HepG2 (cell line): ENCODE data around the gene NUDT16. TPM values are rescaled to one million over a fixed set of nuclear protein-coding genes. Genes with fewer than 3 reads are reported as not detected.
A peak's percentile ranks its signal among the peaks of the same experiment; 100 is the strongest.

Experiments used
- CEBPZ ChIP-seq: IDR thresholded peaks from 2 replicates; pipeline ENCODE4 v1.6.1; 2012; ENCODE audit warnings: low read length, improper control_type of control experiment
- EP300 ChIP-seq, 3 experiments: sonication (generic) in 1 of 3; formaldehyde crosslinking in 1 of 3; IDR thresholded peaks; 2 replicates each; pipeline versions ENCODE4 v1.5.1 to v1.6.1; 2011 to 2020; ENCODE audit warnings: low read depth in 2 of 3, low read length in 2 of 3, borderline replicate concordance in 1 of 3, improper control_type of control experiment in 1 of 3, mild to moderate bottlenecking in 1 of 3, missing genetic modification reagents in 1 of 3, moderate library complexity in 1 of 3
- GMEB2 ChIP-seq: IDR thresholded peaks from 2 replicates; pipeline ENCODE4 v1.6.1; 2016; ENCODE audit warnings: missing biosample characterization, missing genetic modification reagents, low read depth
- IRF1 ChIP-seq: sonication (generic); formaldehyde crosslinking; IDR thresholded peaks from 2 replicates; pipeline ENCODE4 v1.4.0; 2020; ENCODE audit warnings: low read depth, mild to moderate bottlenecking, missing genetic modification reagents
- KAT8 ChIP-seq: IDR thresholded peaks from 2 replicates; pipeline ENCODE4 v1.6.1; 2016; ENCODE audit warnings: missing genetic modification reagents, missing compliant biosample characterization
- MEIS1 ChIP-seq: sonication (generic); formaldehyde crosslinking; IDR thresholded peaks from 2 replicates; pipeline ENCODE4 v1.9.0; 2021; ENCODE audit warnings: mild to moderate bottlenecking, missing genetic modification reagents, moderate library complexity, borderline replicate concordance
- PAX8 ChIP-seq: sonication (generic); formaldehyde crosslinking; IDR thresholded peaks from 2 replicates; pipeline ENCODE4 v1.8.0; 2022; ENCODE audit warnings: mild to moderate bottlenecking, missing genetic modification reagents, borderline replicate concordance
- PHF21A ChIP-seq: sonication (generic); formaldehyde crosslinking; IDR thresholded peaks from 2 replicates; pipeline ENCODE4 v1.5.0; 2020; ENCODE audit warnings: mild to moderate bottlenecking, missing genetic modification reagents
- POLR2G ChIP-seq: fragments of 200-400 bp; formaldehyde crosslinking; IDR thresholded peaks from 2 replicates; pipeline ENCODE4 v1.6.1; 2018; ENCODE audit warnings: mild to moderate bottlenecking, low read depth, low read length, moderate library complexity
- YEATS4 ChIP-seq: sonication (generic); formaldehyde crosslinking; IDR thresholded peaks from 2 replicates; pipeline ENCODE4 v1.4.0; 2020; ENCODE audit warnings: missing genetic modification reagents, borderline replicate concordance
- ZGPAT ChIP-seq: IDR thresholded peaks from 2 replicates; pipeline ENCODE4 v1.6.1; 2016; ENCODE audit warnings: mild to moderate bottlenecking
- ZNF232 ChIP-seq: sonication (generic); formaldehyde crosslinking; IDR thresholded peaks from 2 replicates; pipeline ENCODE4 v1.4.0; 2020; ENCODE audit warnings: missing genetic modification reagents, borderline replicate concordance
- ZNF703 ChIP-seq: sonication (generic); formaldehyde crosslinking; IDR thresholded peaks from 2 replicates; pipeline ENCODE4 v1.5.1; 2020; ENCODE audit warnings: missing genetic modification reagents, mild to moderate bottlenecking, moderate library complexity, borderline replicate concordance
- ZSCAN29 ChIP-seq: sonication (generic); formaldehyde crosslinking; conservative IDR thresholded peaks from 2 replicates; pipeline ENCODE4 v1.4.0; 2020; ENCODE audit warnings: mild to moderate bottlenecking, missing genetic modification reagents
- ZXDC ChIP-seq: sonication (generic); formaldehyde crosslinking; IDR thresholded peaks from 2 replicates; pipeline ENCODE4 v1.5.0; 2020; ENCODE audit warnings: mild to moderate bottlenecking, missing genetic modification reagents
- polyA plus RNA-seq, 8 experiments: library from polyadenylated mRNA; depleted of rRNA in 3 of 8; stranded (reverse) in 7 of 8; unstranded in 1 of 8; fragments of >200 nt; fragmentation: Illumina TruSeq in 4 of 8; extraction: Trizol in 4 of 8; gene quantifications; 2 replicates each; pipeline versions ENCODE4 v1.2.1 to v1.2.3, GENCODE V29; 2011 to 2016; ENCODE audit warnings: low read depth in 4 of 8, missing spikeins in 1 of 8, mixed read lengths in 1 of 8; ENCODE audit not compliant: insufficient read depth in 1 of 8
- total RNA-seq, 5 experiments: library from RNA; depleted of rRNA; stranded (reverse); fragments of >200 nt; fragmentation: Illumina TruSeq; extraction: Trizol; gene quantifications; 2 replicates each; pipeline ENCODE4 v1.2.3, GENCODE V29; 2016; ENCODE audit warnings: low read depth in 1 of 5

Gene NUDT16
- total and polyA plus RNA-seq, 2 of the 13 experiments (the other 11 are each of a cell fraction or from before 2014, with no cell fraction given): 5.4 to 14.8 TPM

GRCh38 chr3:131381445-131382291, at the start of gene NUDT16 (continued):
- TF ChIP-seq CEBPZ (no peak), ZNF232 (no peak), EP300 (IDR thresholded peaks at IDR 0.05; ENCODE audit: low read depth in 2 of 2, low read length in 2 of 2) (no peak), EP300 (CRISPR knock-in tag; IDR thresholded peaks at IDR 0.05; ENCODE audit: borderline replicate concordance) (0 out of 2 replicates have a peak, but pooled peaks have one; percentile 24), ZNF703 (CRISPR knock-in tag) (no peak), GMEB2 (no peak), PHF21A (peak; percentile 91), ZXDC (CRISPR knock-in tag) (0 out of 2 replicates have a peak, but pooled peaks have one; percentile 53), ZSCAN29 (CRISPR knock-in tag) (no peak), PAX8 (CRISPR knock-in tag) (no peak), MEIS1 (CRISPR knock-in tag) (no peak), ZGPAT (CRISPR knock-in tag) (peak; percentile 71; the same call in 1 of the 2 replicates), POLR2G (peak; percentile 95), YEATS4 (0 out of 2 replicates have a peak, but pooled peaks have one; percentile 74), IRF1 (no peak), KAT8 (CRISPR knock-in tag) (peak; percentile 91)
